Mucosa of stomach (tissue), 1 donor: Measurements from ENCODE around the gene GPC6.

Experiments used
- H3K27me3 ChIP-seq: one replicate; pipeline ENCODE4 v1.7.0; 2013; ENCODE audit warnings: mild to moderate bottlenecking, low read length; ENCODE audit not compliant: control insufficient read depth, insufficient read depth
- H3K36me3 ChIP-seq: one replicate; pipeline ENCODE4 v1.7.0; 2013; ENCODE audit warnings: low read length; ENCODE audit not compliant: control insufficient read depth, insufficient read depth
- H3K4me1 ChIP-seq: one replicate; pipeline ENCODE4 v1.7.0; 2013; ENCODE audit warnings: mild to moderate bottlenecking, low read length; ENCODE audit not compliant: control insufficient read depth, insufficient read depth
- H3K4me3 ChIP-seq: one replicate; pipeline ENCODE4 v1.7.0; 2013; ENCODE audit warnings: low read length
- H3K9ac ChIP-seq: one replicate; pipeline ENCODE4 v1.7.0; 2013; ENCODE audit warnings: mild to moderate bottlenecking, low read length, moderate library complexity
- H3K9me3 ChIP-seq: one replicate; pipeline ENCODE4 v1.7.0; 2013; ENCODE audit warnings: mild to moderate bottlenecking, low read length, moderate library complexity; ENCODE audit not compliant: control insufficient read depth
- donor health status: Pancreatic carcinoma.

GPC6 gene

DNA sequence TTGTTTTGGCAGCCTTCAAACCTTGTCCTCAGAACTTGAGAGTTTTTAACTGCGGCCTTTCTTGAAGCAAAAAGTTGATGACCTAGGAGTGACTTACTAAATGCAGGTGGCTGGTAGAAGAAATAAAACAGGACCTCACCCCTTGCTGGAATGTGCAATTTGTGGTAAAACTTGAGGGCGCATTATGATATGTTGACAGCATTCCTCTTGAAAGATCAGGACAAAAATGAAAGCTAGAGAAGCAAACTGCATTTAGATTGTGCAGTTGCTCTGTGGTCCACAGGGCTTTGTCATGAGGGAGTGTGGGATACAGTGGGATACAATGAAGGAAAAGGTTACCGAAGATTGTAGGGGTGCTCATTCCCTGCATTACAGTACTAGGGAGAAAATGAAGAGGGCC is 504.2 kb downstream of the GPC6 start:
- H3K4me1 ChIP-seq, result no peaks in the 10 kb centered on the region

DNA sequence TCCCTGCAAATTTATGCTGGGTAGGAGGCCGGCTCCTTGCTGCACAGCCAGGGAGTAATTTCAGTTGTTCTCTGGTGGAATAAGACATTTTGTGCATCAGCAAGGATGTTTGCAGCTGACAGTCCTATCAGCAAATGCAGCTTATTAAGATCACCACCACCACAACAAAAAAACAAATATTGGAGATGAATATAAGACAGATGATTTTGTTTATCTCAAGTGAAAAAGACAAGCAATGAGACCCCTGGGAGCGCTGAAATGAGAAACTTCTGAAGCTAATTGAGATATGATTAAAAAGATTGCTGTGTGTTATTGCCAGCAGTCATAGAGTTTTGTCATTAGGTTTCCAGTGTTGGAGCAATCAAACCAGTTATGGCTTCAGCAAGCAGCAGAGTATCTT is 505.6 kb downstream of the GPC6 start:
- H3K9me3 ChIP-seq, result no peaks in the 10 kb centered on the region
- H3K4me1 ChIP-seq, result no peaks in the 10 kb centered on the region
- H3K9ac ChIP-seq, result no peak overlapping the region
- no peak overlapping the region for H3K4me3 ChIP-seq
- H3K27me3 ChIP-seq, result no peaks in the 10 kb centered on the region
- no peaks in the 10 kb centered on the region for H3K36me3 ChIP-seq

More for the DNA sequence above, 504.2 kb downstream of the GPC6 start:
- no peak overlapping the region for H3K4me3 ChIP-seq
- H3K9ac ChIP-seq, result no peak overlapping the region
- H3K36me3 ChIP-seq, result no peaks in the 10 kb centered on the region
- H3K9me3 ChIP-seq, result no peaks in the 10 kb centered on the region
- no peaks in the 10 kb centered on the region for H3K27me3 ChIP-seq

DNA sequence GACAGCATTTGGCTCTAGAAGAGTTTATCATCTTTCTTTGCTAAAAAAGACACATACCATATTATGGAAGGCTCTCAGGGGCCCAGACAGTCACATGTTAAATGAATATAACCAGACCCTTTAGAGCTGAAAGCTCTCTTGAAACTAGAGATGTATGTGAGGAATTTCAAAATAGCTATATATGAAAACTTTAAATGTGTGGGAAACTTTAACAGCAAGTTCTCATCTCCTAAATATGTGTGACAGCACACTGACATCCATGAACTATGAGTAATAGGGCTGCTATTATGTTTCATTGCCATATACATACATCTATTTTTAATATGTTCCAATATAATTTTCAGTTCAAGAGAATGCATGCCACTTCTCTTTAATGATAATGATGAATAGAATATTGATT is 509.5 kb downstream of the GPC6 start:
- Histone ChIP-seq H3K4me3 (no peak overlapping the region), H3K4me1 (no peaks in the 10 kb centered on the region), H3K27me3 (no peaks in the 10 kb centered on the region), H3K9ac (no peak overlapping the region), H3K36me3 (no peaks in the 10 kb centered on the region), H3K9me3 (no peaks in the 10 kb centered on the region)

DNA sequence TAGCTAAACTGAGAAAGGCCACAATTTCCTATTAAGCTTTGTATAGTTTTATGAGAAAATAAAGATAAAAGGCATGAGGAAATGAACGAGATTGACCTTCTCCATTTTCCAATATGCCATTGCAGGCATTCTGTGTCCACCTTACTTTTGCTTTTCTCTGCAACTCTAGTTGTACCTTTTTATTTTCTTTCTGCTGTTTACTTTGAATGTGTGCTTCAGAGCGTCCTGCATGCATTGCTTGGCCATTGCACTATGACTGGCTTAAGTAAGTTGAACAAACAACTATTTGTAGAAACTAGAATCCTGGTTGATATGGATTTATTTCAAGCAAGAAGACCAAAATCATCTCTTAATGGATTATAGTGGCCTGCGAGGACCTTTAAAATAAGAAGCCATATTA is 510.3 kb downstream of the GPC6 start:
- no peaks in the 10 kb centered on the region for H3K4me1 ChIP-seq
- no peak overlapping the region for H3K4me3 ChIP-seq
- H3K9me3 ChIP-seq, result no peaks in the 10 kb centered on the region
- H3K27me3 ChIP-seq, result no peaks in the 10 kb centered on the region
- no peaks in the 10 kb centered on the region for H3K36me3 ChIP-seq
- H3K9ac ChIP-seq, result no peak overlapping the region

DNA sequence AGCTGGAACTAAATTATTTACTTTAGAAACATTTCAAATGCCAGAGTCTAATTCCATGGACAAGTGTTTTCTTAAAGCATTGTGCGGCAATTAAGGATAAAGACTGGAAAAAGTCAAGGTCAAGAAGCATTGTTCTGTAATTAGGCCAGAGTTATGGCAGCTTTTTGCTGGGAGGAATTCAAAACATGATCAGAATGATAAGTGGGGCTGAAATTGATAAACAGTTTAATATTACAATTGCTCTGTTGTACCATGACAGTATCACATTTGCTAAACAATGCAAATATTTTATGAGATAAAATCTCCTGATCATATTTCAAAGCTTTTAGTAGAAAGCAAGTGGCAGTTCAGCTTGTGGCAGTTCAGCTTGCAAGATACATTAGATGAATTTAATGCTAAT is 513.7 kb downstream of the GPC6 start:
- no peaks in the 10 kb centered on the region for H3K36me3 ChIP-seq
- H3K4me1 ChIP-seq, result no peaks in the 10 kb centered on the region
- H3K4me3 ChIP-seq, result no peak overlapping the region
- H3K9ac ChIP-seq, result no peak overlapping the region
- no peaks in the 10 kb centered on the region for H3K9me3 ChIP-seq
- H3K27me3 ChIP-seq, result no peaks in the 10 kb centered on the region

DNA sequence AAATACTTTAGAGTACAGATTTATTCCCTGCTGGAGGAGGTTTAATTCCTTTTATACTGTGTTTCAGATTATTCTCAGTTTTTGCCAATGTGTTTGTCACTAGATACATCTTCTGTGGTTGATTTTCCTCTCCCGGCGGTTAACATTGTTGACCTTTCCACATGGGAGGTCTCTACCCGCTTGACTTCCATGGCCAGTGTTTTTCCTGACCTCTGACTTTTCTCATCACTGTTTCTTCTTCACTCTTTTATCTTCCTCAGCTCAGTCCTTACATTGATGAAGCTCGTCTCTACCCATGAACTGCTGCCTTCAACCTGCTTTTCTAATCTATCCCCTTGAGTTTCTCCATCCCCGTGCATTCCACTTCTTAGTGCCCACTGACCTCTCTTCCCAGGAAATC is 517.4 kb downstream of the GPC6 start:
- Histone ChIP-seq H3K4me3 (no peak overlapping the region), H3K4me1 (no peaks in the 10 kb centered on the region), H3K9ac (no peak overlapping the region), H3K36me3 (no peaks in the 10 kb centered on the region), H3K27me3 (no peaks in the 10 kb centered on the region), H3K9me3 (no peaks in the 10 kb centered on the region)

DNA sequence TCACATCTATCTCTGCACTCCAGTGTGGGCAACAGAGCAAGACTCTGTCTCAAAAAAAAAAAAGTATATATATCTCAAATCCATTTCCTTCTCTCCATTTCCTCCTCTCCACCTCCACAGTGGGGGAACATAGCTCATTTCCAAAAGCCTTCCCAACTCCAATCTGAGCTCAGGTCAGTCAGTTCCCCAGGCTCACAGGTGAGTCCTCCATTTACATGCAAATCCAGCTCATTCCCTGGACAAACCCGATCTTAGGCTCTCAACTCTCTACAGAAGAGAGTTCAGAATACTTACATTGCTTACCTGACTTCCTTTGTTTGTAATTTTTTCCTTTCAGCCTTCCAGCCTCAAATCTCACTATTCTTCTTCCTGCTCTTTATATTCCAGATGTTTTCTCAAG is 518.3 kb downstream of the GPC6 start:
- no peaks in the 10 kb centered on the region for H3K36me3 ChIP-seq
- H3K4me3 ChIP-seq, result no peak overlapping the region
- H3K27me3 ChIP-seq, result no peaks in the 10 kb centered on the region
- H3K4me1 ChIP-seq, result no peaks in the 10 kb centered on the region
- no peak overlapping the region for H3K9ac ChIP-seq
- no peaks in the 10 kb centered on the region for H3K9me3 ChIP-seq

DNA sequence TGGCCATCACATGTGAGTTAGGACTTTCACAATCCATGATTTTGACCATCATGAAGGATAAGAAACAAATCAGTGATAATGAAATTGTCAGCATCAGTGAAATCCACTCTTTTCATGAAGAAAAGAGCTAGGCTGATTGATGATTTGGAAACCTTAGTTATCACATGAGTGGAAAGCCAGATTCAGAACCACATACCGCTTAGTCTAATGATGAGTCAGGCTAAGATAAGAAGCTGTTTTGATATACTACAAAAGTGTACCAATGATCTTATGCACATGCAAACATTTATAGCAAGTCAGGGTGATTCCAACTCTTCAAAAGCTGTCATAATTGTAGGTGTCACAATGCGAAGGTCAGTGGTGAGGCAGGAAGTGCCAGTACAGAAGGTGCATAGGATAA is 519.3 kb downstream of the GPC6 start:
- H3K4me3 ChIP-seq, result no peak overlapping the region

DNA sequence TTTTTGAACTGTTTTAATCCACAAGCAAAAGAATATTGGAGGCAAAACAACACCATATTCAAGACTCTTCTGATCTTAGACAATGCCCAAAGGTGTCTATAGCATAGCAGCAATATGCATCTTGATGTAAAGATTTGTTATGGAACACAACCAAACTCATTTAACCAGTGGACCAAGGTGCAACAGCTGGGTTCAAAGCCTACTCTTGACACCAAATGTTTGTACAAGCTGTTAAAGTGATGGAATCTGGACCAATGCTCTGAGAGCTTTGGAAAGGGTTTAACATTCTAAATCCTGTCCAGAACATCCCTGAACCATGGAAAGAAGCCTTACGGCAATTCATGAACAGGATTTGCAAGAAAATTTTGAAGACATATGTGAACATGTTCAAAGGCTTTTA is 520.0 kb downstream of the GPC6 start:
- H3K4me1 ChIP-seq, result no peaks in the 10 kb centered on the region
- H3K9me3 ChIP-seq, result no peaks in the 10 kb centered on the region
- no peaks in the 10 kb centered on the region for H3K27me3 ChIP-seq
- no peak overlapping the region for H3K9ac ChIP-seq
- H3K4me3 ChIP-seq, result no peak overlapping the region
- no peaks in the 10 kb centered on the region for H3K36me3 ChIP-seq

More for the DNA sequence above, 519.3 kb downstream of the GPC6 start:
- Histone ChIP-seq H3K27me3 (no peaks in the 10 kb centered on the region), H3K4me1 (no peaks in the 10 kb centered on the region), H3K9ac (no peak overlapping the region), H3K9me3 (no peaks in the 10 kb centered on the region), H3K36me3 (no peaks in the 10 kb centered on the region)

DNA sequence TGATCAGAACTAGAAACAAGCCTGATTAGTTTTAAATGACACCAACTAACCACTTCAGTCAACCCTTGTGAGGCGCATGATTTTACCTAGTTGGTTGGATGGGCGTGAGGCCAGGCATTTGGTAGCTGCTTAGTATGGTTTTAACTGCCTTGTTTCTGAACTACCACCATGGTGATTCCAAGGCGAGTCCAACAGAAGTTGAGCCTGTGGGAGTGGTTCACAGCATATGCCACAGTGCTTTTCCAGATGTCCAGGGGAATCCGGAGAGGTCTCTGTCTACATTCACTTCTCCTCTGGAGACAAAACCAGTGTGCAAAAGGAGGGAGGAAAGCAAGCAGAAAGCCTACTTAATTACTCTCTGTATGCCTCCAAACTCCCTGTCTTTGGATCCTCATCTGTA is 524.1 kb downstream of the GPC6 start:
- no peaks in the 10 kb centered on the region for H3K27me3 ChIP-seq

DNA sequence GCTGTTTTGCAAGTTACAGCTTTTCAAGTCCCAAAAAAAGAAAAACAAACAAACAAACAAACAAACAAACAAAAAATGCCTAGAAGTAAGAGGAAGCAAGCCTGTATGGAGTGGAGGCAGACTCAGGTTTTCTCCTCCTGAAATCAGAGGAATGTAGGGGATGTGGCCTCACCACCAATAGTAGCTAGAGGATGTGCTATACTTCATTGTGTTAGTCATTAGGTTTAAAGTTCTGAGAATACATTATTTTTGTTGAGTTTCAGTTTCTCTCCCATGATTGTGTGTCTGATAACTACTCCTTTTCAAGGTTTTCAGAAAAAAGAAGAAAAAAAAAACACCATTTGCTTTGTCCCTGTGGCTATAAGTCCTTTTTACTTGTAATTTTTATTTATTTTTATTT is 524.5 kb downstream of the GPC6 start:
- H3K4me3 ChIP-seq, result no peak overlapping the region
- H3K4me1 ChIP-seq, result no peaks in the 10 kb centered on the region
- no peak overlapping the region for H3K9ac ChIP-seq
- no peaks in the 10 kb centered on the region for H3K9me3 ChIP-seq
- no peaks in the 10 kb centered on the region for H3K27me3 ChIP-seq
- H3K36me3 ChIP-seq, result no peaks in the 10 kb centered on the region

More for the DNA sequence above, 524.1 kb downstream of the GPC6 start:
- Histone ChIP-seq H3K36me3 (no peaks in the 10 kb centered on the region), H3K9ac (no peak overlapping the region), H3K4me3 (no peak overlapping the region), H3K4me1 (no peaks in the 10 kb centered on the region), H3K9me3 (no peaks in the 10 kb centered on the region)

DNA sequence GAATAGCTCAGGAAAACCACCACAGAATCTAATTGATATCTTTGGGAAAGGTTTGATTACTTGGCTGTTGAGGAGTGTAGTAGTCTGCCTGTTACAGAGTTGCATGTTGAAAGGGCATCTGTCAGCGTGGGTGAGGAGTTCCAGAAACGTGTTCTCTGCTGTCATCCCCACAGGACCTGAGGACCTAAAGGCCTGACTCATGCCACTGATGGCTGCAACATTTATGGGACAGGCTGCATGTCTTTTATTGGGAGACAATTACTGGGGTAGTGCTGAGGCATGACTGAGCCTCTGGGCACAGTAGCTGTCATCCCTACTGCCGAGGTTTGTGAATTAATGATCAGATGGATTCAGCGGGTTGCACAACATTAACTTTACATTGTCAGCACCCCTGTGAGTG is 525.9 kb downstream of the GPC6 start:
- Histone ChIP-seq H3K9me3 (no peaks in the 10 kb centered on the region), H3K4me1 (no peaks in the 10 kb centered on the region), H3K9ac (no peak overlapping the region)

DNA sequence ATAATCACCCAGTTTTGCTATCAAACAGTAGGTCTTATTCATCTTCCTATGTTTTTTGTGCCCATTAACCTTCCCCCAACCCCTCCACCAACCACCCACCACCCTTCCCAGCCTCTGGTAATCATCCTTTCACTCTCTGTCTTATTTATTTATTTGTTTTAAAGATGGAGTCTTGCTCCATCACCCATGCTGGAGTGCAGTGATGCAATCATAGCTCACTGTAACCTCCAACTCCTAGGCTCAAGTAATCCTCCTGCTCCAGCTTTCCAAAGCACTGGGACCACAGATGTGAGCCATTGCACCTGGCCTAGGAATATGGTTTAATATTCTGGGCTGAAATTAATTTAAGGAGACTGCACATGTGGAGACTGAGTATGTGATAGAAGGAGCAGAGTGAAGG is 527.0 kb downstream of the GPC6 start:
- H3K36me3 ChIP-seq, result no peaks in the 10 kb centered on the region
- H3K4me3 ChIP-seq, result no peak overlapping the region
- H3K9ac ChIP-seq, result no peak overlapping the region
- H3K9me3 ChIP-seq, result no peaks in the 10 kb centered on the region
- no peaks in the 10 kb centered on the region for H3K4me1 ChIP-seq
- no peaks in the 10 kb centered on the region for H3K27me3 ChIP-seq

More for the DNA sequence above, 525.9 kb downstream of the GPC6 start:
- Histone ChIP-seq H3K27me3 (no peaks in the 10 kb centered on the region), H3K36me3 (no peaks in the 10 kb centered on the region), H3K4me3 (no peak overlapping the region)
